Germinal center (tissue), 1 donor: ENCODE data around the gene MAPK10.
"Not testable (repeated sequence)": the region's sequence is repeated elsewhere in the genome, so short reads cannot be mapped to it uniquely, and the experiment has no call there.

Experiments
- DNase-seq: peaks from one replicate; pipeline ENCODE4 v3.0.0; 2012; ENCODE audit warnings: mixed read lengths, low spot score

The MAPK10 gene

DNA sequence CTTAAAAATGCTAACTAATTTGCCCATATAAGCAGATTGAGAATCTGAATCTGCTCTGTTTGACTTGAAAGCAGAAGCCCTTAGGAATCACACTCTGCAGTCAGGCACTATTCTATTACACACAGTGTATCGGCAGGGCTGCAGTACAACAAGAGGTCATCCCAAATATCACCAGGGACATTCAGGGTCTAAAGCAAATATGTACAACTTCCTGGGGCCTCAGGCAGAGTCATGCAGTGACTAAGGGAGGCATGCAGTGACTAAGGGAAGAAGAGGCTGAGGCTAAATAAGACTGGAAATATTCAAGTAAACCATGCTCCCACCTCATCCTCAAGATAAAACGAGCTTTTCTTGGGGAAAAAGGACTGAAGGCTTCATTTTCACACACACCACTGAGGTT, 20.9 kb downstream of the MAPK10 start:
- no peak for DNase-seq

- no peak for DNase-seq
Observed at GRCh38 chr4:86338521-86338920, 21.3 kb downstream of the MAPK10 start.

- DNase-seq = no peak
Observed at GRCh38 chr4:86334020-86334750, 25.7 kb downstream of the MAPK10 start.

DNA sequence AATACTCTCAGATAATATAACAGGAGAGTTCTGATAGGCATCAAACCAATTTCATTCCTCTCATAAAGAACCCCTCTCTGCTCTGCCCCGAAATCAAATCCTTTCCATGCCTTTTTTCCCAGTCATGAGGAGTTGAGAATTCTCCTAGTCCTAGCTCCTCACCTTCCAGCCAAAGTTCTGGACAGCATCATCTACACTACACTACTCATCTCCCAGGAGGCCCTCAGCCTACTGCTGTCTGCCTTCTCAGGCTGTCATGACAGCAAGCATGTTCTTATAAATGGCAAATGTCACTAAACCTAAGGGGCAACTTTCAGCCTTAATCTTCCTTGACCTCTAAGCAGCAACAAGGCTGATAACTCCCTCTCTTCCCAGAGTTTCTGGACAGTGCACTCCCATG, 26.6 kb downstream of the MAPK10 start:
- DNase-seq = no peak

DNA sequence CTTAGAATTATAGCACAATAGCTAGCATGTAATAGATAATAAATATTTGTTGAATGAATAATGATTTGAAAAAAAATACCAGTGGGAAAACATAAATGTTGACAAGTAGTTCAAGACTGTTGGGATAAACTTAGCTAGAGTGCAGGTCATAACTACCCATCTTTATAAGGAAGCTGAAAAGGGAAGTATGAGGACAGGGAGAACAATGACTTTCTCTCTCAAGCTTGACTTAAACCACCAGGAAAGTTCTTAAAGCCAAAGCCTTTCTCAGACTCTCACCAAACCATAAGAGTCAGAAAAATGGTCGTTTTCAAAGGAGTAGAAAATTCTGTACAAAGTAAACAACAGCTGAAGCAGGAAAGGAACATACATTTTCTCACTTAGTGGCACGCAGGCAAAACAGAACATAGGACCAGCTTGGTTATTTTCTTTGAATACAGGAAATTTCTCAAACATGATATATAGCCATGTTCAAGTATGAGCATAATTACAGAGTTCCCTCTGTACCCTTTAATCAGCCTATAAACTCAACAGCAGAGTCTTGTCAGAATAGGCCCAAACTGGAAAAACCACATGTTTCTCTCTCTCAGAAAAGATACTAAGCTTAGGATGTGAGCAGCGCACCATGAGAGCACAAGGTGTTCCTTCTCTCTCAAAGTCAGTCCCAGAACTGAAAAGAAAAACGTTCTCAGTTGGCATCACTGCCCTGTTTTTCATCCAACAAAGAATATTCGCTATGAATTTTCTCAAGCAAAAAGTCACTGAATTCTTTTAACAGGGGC, 28.7 kb downstream of the MAPK10 start:
- DNase-seq = no peak

GRCh38 chr4:86330411-86330810, 29.4 kb downstream of the MAPK10 start:
- not testable (repeated sequence) for DNase-seq

DNA sequence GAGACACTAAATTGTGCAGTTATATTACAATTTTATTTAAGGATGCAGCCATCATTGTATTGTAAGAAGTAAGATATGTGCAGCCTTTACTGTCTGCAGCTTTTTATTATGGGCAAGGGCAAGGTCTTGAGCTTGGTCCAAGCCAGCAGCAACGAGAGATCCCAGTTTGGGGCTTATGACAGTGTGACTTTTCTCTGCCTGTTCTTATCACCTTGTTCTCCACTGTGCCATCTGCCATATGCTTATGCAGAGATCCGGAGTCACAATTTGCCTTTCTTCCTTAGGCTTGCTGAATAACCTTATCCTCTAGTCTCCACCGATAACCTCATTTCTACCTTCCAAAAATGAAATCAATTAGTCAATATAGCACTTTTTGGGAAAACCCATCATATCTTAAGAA, 30.4 kb downstream of the MAPK10 start:
- DNase-seq = no peak

DNA sequence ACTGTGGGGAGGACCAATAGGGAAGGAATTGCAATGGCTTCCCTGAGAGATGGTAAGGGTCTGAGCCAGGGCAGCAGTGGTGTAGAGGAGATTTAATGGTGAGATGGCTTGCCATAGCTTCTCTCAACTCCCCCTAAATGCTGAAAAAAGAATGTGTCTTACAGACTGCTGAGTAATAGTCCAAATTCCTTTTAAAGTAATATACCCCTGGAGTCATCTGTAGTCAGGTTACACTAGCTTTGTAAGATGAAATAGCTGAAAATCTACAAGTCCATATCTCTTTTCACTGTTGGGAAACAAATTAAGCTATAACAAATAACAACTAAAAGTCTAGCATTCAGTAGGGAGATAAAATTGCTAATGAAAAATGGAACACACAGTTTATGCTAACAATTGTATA, 33.5 kb downstream of the MAPK10 start:
- DNase-seq = no peak

DNA sequence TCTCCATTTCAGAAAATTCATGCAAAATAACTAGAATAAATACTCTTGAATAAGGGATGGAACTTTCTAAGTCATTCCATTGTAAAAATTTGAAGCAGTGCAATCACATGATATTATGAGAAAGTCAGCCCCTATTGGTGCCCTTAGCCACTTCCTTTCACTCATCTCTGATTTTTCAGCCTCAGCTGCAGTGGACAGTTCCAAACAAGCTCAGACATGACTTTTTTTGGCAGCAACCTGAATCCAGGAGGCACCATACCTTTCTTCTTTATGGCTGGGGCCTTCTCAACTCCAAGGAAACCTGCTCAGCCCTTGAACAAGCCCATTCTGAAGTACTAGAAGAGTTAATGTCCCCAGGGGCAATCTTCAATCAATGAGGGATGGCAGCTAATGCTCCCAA, 40.5 kb downstream of the MAPK10 start:
- DNase-seq = no peak

- DNase-seq = no peak
Observed at GRCh38 chr4:86315579-86315978, 44.3 kb downstream of the MAPK10 start.

GRCh38 chr4:86313656-86314055, 46.2 kb downstream of the MAPK10 start:
- no peak for DNase-seq

GRCh38 chr4:86307432-86307831, 52.4 kb downstream of the MAPK10 start:
- no peak for DNase-seq

DNA sequence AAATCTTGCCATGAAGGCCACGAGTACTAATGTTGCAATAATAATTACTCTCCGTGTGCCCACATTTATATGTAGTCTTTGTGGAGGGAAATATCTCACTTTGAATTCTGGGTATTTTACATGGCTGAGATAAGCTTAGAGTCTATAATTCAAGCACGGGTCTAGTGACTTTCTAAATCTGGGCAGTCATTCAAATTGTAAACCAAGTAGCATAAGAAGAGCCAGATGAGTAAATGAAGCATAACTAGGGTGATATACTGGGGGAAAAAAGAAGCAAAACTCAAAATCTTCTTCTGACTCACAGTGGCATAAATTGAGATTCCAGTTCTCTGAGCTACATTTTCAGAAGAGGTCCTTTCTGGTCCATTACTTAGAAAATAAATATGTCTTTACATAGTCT, 53.0 kb downstream of the MAPK10 start:
- DNase-seq = no peak

DNA sequence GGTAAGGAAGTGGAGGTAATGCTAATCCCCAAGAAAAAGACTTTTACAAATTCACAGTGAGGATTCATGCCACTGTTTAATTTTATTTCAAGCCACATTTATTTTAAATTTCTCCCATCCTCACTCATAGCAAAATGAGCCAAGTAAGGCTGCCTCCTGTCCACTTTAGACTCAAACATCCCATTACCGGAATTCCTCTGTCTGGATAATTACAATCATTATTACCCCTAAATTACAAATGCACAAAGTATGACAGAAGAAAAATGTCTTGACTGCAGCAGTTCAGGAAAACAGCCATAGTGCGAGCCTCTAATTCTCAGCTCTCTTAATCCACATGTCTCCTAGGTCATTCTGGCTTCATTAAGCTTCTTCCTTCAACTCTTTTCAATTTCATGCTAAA, 57.0 kb downstream of the MAPK10 start:
- DNase-seq = no peak

- DNase-seq = peak; percentile 56
Observed at GRCh38 chr4:86302251-86302650, 57.6 kb downstream of the MAPK10 start.

DNA sequence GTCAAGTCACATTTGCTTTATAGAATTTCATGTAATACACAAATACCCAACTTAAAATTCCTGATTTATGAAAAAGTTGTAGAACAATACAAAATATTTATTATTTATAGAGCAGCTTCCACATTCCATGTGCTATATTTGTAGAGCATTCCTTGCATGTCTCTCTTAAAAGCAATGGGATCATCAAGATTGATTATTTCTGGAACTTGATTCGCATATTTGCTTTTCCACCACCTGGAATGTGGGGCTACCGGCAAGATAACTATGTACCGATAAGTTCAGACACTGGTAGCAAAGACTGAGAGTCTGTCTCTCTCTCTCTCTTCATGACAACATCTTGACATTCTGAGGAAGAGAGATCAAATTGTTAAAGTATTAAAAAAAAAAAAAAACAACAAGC, 59.3 kb downstream of the MAPK10 start:
- DNase-seq = no peak

DNA sequence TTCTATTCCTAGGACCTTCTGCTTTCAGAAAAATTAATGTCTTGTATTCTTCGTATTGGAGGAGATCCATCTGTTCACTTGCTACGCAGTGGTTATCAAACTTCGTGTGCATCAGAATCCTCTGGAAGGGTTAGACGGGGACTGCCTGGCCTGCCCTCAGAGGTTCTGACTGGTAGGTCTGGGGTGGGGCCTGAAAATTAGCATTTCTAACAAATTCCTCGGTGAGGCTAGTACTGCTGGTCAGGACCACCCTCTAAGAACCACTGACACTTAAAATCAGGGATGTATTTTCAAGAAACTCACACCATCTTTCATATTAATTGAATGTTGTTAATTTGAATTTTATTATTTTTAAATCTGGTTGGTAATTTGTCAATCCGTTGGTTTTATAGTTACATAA, 63.0 kb downstream of the MAPK10 start:
- no peak for DNase-seq

DNA sequence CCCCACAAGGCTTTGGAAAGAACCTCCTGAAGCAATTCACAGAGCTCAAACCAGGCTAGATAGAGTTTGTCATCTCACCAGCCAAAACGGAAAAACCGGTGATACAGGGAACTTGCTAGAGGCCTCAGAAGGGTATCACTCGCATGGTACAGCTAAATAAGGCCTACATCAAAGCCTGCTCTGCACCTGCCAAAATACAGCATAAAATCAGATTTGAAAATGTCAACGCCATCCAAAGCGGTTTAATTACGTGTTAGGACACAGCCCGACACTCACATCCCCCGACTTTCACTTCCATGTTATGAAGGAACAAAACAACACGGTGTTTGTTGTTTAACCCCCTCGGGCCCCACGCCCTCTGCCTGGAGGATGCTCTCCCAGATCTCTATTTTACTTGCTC, 65.0 kb downstream of the MAPK10 start:
- DNase-seq = peak; percentile 46

- no peak for DNase-seq
Observed at GRCh38 chr4:86291180-86291579, 68.7 kb downstream of the MAPK10 start.

GRCh38 chr4:86286726-86287125, 73.1 kb downstream of the MAPK10 start:
- DNase-seq = no peak

DNA sequence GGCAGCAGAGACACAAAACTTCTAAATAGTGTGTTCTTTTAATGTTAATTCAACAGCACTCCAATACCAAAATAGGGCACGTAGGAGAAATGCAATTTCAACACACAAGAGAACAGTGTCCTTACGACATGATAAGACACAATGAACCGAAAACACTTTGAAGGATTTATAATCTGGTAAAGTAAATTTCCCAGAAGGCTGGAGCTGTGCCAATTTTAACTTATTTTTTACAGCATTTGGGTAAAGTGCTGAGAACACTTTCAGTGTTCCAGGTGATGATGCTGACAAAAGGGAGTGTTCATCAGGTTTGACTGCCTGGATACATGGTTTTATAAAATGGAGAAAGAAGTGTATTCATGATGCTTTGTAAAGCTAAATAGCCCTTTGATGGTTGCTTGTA, 76.5 kb downstream of the MAPK10 start:
- no peak for DNase-seq

DNA sequence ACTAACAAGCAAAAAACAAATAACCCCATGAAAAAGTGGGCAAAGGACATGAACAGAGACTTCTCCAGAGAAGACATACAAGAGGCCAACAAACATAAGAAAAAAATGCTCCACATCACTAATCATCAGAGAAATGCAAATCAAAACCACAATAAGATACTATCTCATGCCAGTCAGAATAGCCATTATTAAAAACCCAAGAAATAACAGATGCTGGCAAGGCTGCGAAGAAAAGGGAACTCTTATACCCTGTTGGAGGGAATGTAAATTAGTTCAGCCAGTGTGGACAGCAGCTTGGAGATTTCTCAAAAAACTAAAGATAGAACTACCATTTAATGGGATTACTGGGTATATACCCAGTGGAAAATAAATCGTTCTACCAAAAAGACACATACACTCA, 79.6 kb downstream of the MAPK10 start:
- no peak for DNase-seq

DNA sequence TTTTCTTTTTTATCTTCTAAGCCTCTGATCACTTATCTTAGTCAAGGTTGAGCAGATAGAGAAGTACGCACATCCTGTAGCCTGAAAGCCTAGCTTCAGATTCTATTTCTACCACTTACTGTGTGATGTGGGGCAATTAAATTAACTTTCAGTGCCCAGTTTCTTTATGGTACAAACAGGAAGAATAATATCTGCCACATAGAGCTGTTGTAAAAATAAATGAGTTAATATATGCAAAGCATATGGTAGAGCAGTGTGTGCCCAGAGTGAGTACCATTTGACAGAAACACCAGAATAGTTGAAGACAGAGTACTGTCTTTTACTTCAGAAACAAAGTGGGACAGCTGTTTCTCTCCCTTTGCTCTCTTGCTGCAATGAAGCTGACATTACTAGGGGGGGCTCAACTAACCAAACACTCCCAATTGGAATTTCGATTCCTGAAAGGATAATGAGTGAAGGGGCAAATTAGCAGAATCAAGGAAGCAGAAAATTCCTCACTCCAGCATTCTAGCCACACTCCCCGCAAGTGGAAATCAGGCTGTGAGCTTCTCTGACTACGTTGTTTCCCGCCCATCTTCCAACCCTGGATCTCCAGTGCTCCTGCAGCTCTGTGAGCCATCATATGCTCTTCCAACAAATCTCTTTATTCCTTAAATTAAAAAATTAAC, 80.4 kb downstream of the MAPK10 start:
- DNase-seq = peak; percentile 55
